HG03575 (cell line): ENCODE data around the gene KCTD13.

Experiments
- ATAC-seq: cut with Tn5 transposase; IDR thresholded peaks from one replicate; pipeline ENCODE4 v1.9.1; 2021; ENCODE audit not compliant: unreplicated experiment, insufficient number of reproducible peaks, low FRiP score; ENCODE audit errors: extremely low read depth

The KCTD13 gene

GRCh38 chr16:29862884-29863668 lies 63.0 kb downstream of the KCTD13 start, which contains the start of gene CDIPT:
Gene CDIPT (minus strand): TSS chr16:29863226. CDS start chr16:29862857, 369 bp downstream.
- ATAC-seq = no peak

- no peak for ATAC-seq
These were observed 63.6 kb downstream of the KCTD13 start for GRCh38 chr16:29862383-29862883.

- no peak for ATAC-seq
These were observed 65.8 kb downstream of the KCTD13 start for GRCh38 chr16:29860218-29860617.

GRCh38 chr16:29858974-29859373 lies 67.1 kb downstream of the KCTD13 start:
- ATAC-seq = no peak

- ATAC-seq = no peak
These were observed 67.7 kb downstream of the KCTD13 start for GRCh38 chr16:29858149-29858849.

- ATAC-seq = no peak
These were observed 68.8 kb downstream of the KCTD13 start for GRCh38 chr16:29857133-29857760.
